ENCODE measurements around the gene VDR. TPM values are rescaled to one million over a fixed set of nuclear protein-coding genes. Genes with fewer than 3 reads are reported as not detected.

VDR gene
- total and polyA plus RNA-seq, 2 experiments from 2014 or later, result 23.9 to 30.5 TPM

DNA sequence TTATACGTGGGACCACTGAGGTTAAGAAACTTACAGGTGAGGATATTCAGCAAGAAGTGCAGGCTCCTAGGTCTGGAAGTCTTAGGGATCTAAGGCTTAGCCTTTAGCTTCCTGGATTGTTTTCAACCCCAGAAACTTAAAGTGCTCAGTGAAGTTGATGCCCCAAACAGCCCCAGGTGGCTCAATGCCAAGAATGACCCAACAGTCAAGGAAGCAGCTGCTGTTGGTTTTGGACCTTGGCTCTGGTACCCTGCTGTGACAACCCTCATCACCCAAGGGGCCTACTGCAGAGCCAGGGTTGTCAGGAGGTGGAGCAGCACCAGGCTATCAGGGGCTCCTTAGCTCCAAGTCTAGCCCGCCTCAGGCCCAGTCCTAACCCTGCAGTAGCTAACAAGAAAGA lies 36.8 kb downstream of the VDR start:
- peaks cover 23% of the 10 kb centered on the region for H3K4me1 ChIP-seq (ENCODE audit: insufficient read depth)
- no peaks in the 10 kb centered on the region for H3K27me3 ChIP-seq (replicated peaks; ENCODE audit: insufficient read depth)
- 0 out of 2 replicates have a peak, but pooled peaks cover 9% of the 10 kb centered on the region for H3K79me2 ChIP-seq (ENCODE audit: insufficient read depth)
- H2AFZ ChIP-seq, result no peak overlapping the region
- H3K9me3 ChIP-seq (ENCODE audit: low read depth), result no peaks in the 10 kb centered on the region
- TF ChIP-seq EZH2 (IDR thresholded peaks at IDR 0.05; ENCODE audit: insufficient read depth, poor library complexity, severe bottlenecking), result no peak
- no peak for TF ChIP-seq EZH2phosphoT487 (IDR thresholded peaks at IDR 0.05; ENCODE audit: insufficient read depth, low read depth)
- peaks cover 4% of the 10 kb centered on the region; the same call in 1 of the 2 replicates for H3F3A ChIP-seq (ENCODE audit: insufficient read depth)
- H3K9me2 ChIP-seq (ENCODE audit: insufficient read depth), result no peaks in the 10 kb centered on the region
- in situ Hi-C loops (cut with MboI), result no loop called here
- H3K27ac ChIP-seq, result peak overlapping the region; percentile 32
- DNase-seq, result no peak
- no peaks in the 10 kb centered on the region for H4K20me1 ChIP-seq (ENCODE audit: insufficient read depth)
- H3K4me3 ChIP-seq, result no peak overlapping the region
- H3K9ac ChIP-seq, result no peak overlapping the region
- 94 to 96% methylated on average over 2 of the region's 2 CpGs for WGBS, 2 experiments (ENCODE audit: low coverage in 1 of 2, low lambda C conversion rate in 2 of 2, missing lambda C conversion rate in 2 of 2)
- no peaks in the 10 kb centered on the region for H3K36me3 ChIP-seq (ENCODE audit: low read depth)
- H3K4me2 ChIP-seq (ENCODE audit: unreplicated experiment), result no peak overlapping the region

DNA sequence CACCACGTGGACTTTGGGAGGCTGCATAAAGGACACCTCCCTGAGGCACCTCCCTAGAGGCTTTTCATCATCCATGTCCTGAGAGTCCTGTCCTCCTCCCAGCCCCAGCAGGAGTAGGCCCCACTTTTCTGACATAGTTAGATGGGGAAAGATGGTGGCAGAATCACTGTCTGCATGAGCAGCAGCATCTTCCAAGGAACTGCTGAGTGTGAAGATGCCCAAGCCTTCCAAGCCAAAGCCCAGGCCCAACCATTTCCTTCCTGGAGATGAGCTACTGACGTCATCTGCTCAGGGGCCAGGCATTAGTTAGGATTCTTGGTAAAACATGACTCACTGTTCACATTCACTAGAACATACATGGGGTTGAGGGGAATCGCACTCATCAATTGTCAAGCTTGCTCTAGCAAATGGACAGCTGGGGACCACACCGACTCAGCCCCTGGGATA lies 37.3 kb downstream of the VDR start:
- peak; percentile 94 for DNase-seq
- in situ Hi-C loops (cut with MboI), result no loop called here
- peaks cover 23% of the 10 kb centered on the region for H3K4me1 ChIP-seq (ENCODE audit: insufficient read depth)
- H3F3A ChIP-seq (ENCODE audit: insufficient read depth), result peaks cover 4% of the 10 kb centered on the region; the same call in 1 of the 2 replicates
- 40 to 45% methylated on average over 4 of the region's 4 CpGs for WGBS, 2 experiments (ENCODE audit: low coverage in 1 of 2, low lambda C conversion rate in 2 of 2, missing lambda C conversion rate in 2 of 2)
- H2AFZ ChIP-seq, result peak overlapping the region; percentile 43; the same call in 1 of the 2 replicates
- H3K4me2 ChIP-seq (ENCODE audit: unreplicated experiment), result no peak overlapping the region
- H3K27ac ChIP-seq, result peak overlapping the region; percentile 32
- TF ChIP-seq EZH2phosphoT487 (IDR thresholded peaks at IDR 0.05; ENCODE audit: insufficient read depth, low read depth), result no peak
- TF ChIP-seq EZH2 (IDR thresholded peaks at IDR 0.05; ENCODE audit: insufficient read depth, poor library complexity, severe bottlenecking), result no peak
- H4K20me1 ChIP-seq (ENCODE audit: insufficient read depth), result no peaks in the 10 kb centered on the region
- H3K36me3 ChIP-seq (ENCODE audit: low read depth), result no peaks in the 10 kb centered on the region
- 0 out of 2 replicates have a peak, but pooled peaks cover 9% of the 10 kb centered on the region for H3K79me2 ChIP-seq (ENCODE audit: insufficient read depth)
- no peaks in the 10 kb centered on the region for H3K9me2 ChIP-seq (ENCODE audit: insufficient read depth)
- H3K4me3 ChIP-seq, result no peak overlapping the region
- H3K27me3 ChIP-seq (replicated peaks; ENCODE audit: insufficient read depth), result no peaks in the 10 kb centered on the region
- H3K9me3 ChIP-seq (ENCODE audit: low read depth), result no peaks in the 10 kb centered on the region
- H3K9ac ChIP-seq, result no peak overlapping the region

DNA sequence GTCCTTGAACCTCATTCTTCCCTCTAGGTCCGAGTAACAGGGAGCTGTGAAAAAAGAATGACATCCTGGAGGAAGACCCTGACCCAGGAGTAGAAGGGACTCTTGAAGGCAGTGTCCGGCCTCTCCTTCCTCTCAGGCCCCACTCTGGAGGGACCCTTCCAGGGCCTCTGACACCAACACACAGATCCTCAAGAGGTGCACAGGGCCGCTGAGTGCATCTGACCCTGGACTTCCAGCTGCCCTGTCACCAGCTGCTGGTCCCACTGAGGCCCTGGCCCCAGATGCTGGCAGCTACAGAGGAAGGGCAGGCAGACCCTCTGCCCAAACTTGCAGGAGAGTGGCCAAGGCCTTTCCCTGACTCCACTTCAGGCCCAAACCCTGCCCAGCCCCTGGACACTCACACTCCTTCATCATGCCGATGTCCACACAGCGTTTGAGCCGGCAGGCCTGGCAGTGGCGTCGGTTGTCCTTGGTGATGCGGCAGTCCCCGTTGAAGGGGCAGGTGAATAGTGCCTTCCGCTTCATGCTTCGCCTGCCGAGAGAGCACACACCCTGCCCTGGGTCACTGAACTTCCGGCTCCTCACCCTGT lies 40.1 kb downstream of the VDR start:
- H2AFZ ChIP-seq, result no peak overlapping the region
- 91 to 92% methylated on average over 14 of the region's 14 CpGs for WGBS, 2 experiments (ENCODE audit: low coverage in 1 of 2, low lambda C conversion rate in 2 of 2, missing lambda C conversion rate in 2 of 2)
- no peak overlapping the region for H3K4me3 ChIP-seq
- H3F3A ChIP-seq (ENCODE audit: insufficient read depth), result peaks cover 4% of the 10 kb centered on the region; the same call in 1 of the 2 replicates
- no peaks in the 10 kb centered on the region for H3K9me3 ChIP-seq (ENCODE audit: low read depth)
- H3K4me1 ChIP-seq (ENCODE audit: insufficient read depth), result peaks cover 13% of the 10 kb centered on the region
- no peaks in the 10 kb centered on the region for H4K20me1 ChIP-seq (ENCODE audit: insufficient read depth)
- no peaks in the 10 kb centered on the region for H3K9me2 ChIP-seq (ENCODE audit: insufficient read depth)
- 0 out of 2 replicates have a peak, but pooled peaks cover 9% of the 10 kb centered on the region for H3K79me2 ChIP-seq (ENCODE audit: insufficient read depth)
- no peak overlapping the region for H3K9ac ChIP-seq
- no peak overlapping the region for H3K4me2 ChIP-seq (ENCODE audit: unreplicated experiment)
- H3K27ac ChIP-seq, result no peak overlapping the region
- no peak for DNase-seq
- in situ Hi-C loops (cut with MboI), result no loop called here
- no peaks in the 10 kb centered on the region for H3K27me3 ChIP-seq (replicated peaks; ENCODE audit: insufficient read depth)
- peaks cover 24% of the 10 kb centered on the region for H3K36me3 ChIP-seq (ENCODE audit: low read depth)
- no peak for TF ChIP-seq EZH2phosphoT487 (IDR thresholded peaks at IDR 0.05; ENCODE audit: insufficient read depth, low read depth)
- no peak for TF ChIP-seq EZH2 (IDR thresholded peaks at IDR 0.05; ENCODE audit: insufficient read depth, poor library complexity, severe bottlenecking)

DNA sequence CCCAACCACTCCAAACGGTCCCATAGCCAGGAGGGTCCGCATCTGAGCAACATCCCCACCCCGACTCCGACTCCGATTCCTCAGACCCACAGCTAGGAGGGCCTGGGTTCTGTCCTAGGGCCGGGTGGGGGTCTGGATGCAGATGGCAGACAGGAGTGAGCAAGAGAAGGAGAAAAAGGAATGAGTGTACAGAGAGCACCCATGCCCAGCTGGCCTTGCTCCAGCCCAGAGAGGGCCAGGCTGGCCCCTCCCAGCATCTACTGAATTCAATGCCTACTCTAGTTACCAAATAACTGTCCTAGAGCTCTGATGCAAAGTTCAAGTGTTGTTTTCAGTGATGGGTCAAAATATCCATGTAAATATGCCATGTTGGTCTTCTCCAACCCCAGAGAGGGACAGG lies 40.8 kb downstream of the VDR start:
- DNase-seq, result no peak
- Histone ChIP-seq H3K9me2 (ENCODE audit: insufficient read depth) (no peaks in the 10 kb centered on the region), H3K79me2 (ENCODE audit: insufficient read depth) (0 out of 2 replicates have a peak, but pooled peaks cover 9% of the 10 kb centered on the region), H3K27me3 (replicated peaks; ENCODE audit: insufficient read depth) (no peaks in the 10 kb centered on the region), H3K4me3 (no peak overlapping the region), H4K20me1 (ENCODE audit: insufficient read depth) (no peaks in the 10 kb centered on the region), H3K9me3 (ENCODE audit: low read depth) (no peaks in the 10 kb centered on the region), H3K4me1 (ENCODE audit: insufficient read depth) (peaks cover 13% of the 10 kb centered on the region), H3K4me2 (ENCODE audit: unreplicated experiment) (no peak overlapping the region), H3K27ac (no peak overlapping the region), H3K36me3 (ENCODE audit: low read depth) (peaks cover 24% of the 10 kb centered on the region), H3F3A (ENCODE audit: insufficient read depth) (0 out of 2 replicates have a peak, but pooled peaks cover 4% of the 10 kb centered on the region), H3K9ac (no peak overlapping the region), H2AFZ (no peak overlapping the region)
- in situ Hi-C loops (cut with MboI), result no loop called here
- 71 to 76% methylated on average over 6 of the region's 6 CpGs for WGBS, 2 experiments (ENCODE audit: low coverage in 1 of 2, low lambda C conversion rate in 2 of 2, missing lambda C conversion rate in 2 of 2)
- TF ChIP-seq EZH2phosphoT487 (IDR thresholded peaks at IDR 0.05; ENCODE audit: insufficient read depth, low read depth) (no peak), EZH2 (IDR thresholded peaks at IDR 0.05; ENCODE audit: insufficient read depth, poor library complexity, severe bottlenecking) (no peak)

All from GM23248 (cell line).